BJ (cell line): Measurements from ENCODE around the gene PKDCC. TPM values are rescaled to one million over a fixed set of nuclear protein-coding genes. Genes with fewer than 3 reads are reported as not detected.

Experiments used
- CTCF ChIA-PET: fragments of 350-600 bp; formaldehyde crosslinking; extraction: SDS; loops from one replicate; lab custom pipeline; 2021; ENCODE audit warnings: antibody characterized with exemption, inconsistent platforms; lab: Yijun Ruan, JAX
- POLR2A ChIA-PET: fragments of 300-600 bp; sonication (Branson Sonifier 250); formaldehyde crosslinking; extraction: SDS; loops from one replicate; lab custom pipeline; 2021; ENCODE audit warnings: antibody characterized with exemption; lab: Charles Lee
- DNase-seq: peaks from one replicate; pipeline ENCODE4 v3.0.0-alpha.2; 2011; ENCODE audit warnings: low read depth
- H3K27me3 ChIP-seq: 2 replicates; pipeline ENCODE4 v1.6.0; 2011; ENCODE audit warnings: low read length; ENCODE audit not compliant: control insufficient read depth, insufficient read depth
- H3K36me3 ChIP-seq: 2 replicates; pipeline ENCODE4 v1.5.1; 2011; ENCODE audit warnings: low read length; ENCODE audit not compliant: control insufficient read depth, insufficient read depth
- H3K4me3 ChIP-seq: 2 replicates; pipeline ENCODE4 v1.5.1; 2011; ENCODE audit warnings: low read depth, mild to moderate bottlenecking, control low read depth, low read length
- CTCF ChIP-seq: IDR thresholded peaks from 2 replicates; pipeline ENCODE4 v1.5.1; 2011; ENCODE audit warnings: low read depth, mild to moderate bottlenecking, control low read depth, inconsistent platforms, low read length, moderate library complexity; ENCODE audit not compliant: insufficient read depth
- polyA plus RNA-seq: library from polyadenylated mRNA; depleted of rRNA; stranded (reverse); fragments of >200 nt; gene quantifications from 2 replicates; pipeline ENCODE4 v1.2.3, GENCODE V29; 2011

The PKDCC gene
- polyA plus RNA-seq, 1 experiment, result 6.6 TPM

GRCh38 chr2:42057159-42057901 is 9.5 kb downstream of the PKDCC start:
- no peak overlapping the region for H3K4me3 ChIP-seq
- POLR2A ChIA-PET, result no interaction called here
- H3K27me3 ChIP-seq, result no peaks in the 10 kb centered on the region
- TF ChIP-seq CTCF, result no peak
- DNase-seq, result no peak
- CTCF ChIA-PET, result interaction anchor here (1.4 kb wide), 1 partner anchor 26 kb away, joined by 3 read pairs; no protein-coding TSS in a partner anchor
- peaks cover 3% of the 10 kb centered on the region; the same call in 1 of the 2 replicates for H3K36me3 ChIP-seq

GRCh38 chr2:42057902-42058450 is 10.2 kb downstream of the PKDCC start:
- CTCF ChIA-PET, result interaction anchor here (1.4 kb wide), 1 partner anchor 25 kb away, joined by 3 read pairs; no protein-coding TSS in a partner anchor
- no peak for DNase-seq

GRCh38 chr2:42059261-42059898 is 11.6 kb downstream of the PKDCC start:
- no peak overlapping the region for H3K4me3 ChIP-seq
- ChIA-PET CTCF (interaction anchor here (1.1 to 1.4 kb wide), 2 partner anchors 9 to 24 kb away, joined by 3 to 4 read pairs; no protein-coding TSS in a partner anchor), POLR2A (no interaction called here)
- H3K27me3 ChIP-seq, result no peaks in the 10 kb centered on the region
- H3K36me3 ChIP-seq, result peaks cover 3% of the 10 kb centered on the region; the same call in 1 of the 2 replicates
- TF ChIP-seq CTCF, result no peak
- no peak for DNase-seq

More at GRCh38 chr2:42057902-42058450, 10.2 kb downstream of the PKDCC start:
- no peak for TF ChIP-seq CTCF
- Histone ChIP-seq H3K4me3 (no peak overlapping the region), H3K36me3 (peaks cover 3% of the 10 kb centered on the region; the same call in 1 of the 2 replicates), H3K27me3 (no peaks in the 10 kb centered on the region)
- POLR2A ChIA-PET, result no interaction called here

GRCh38 chr2:42060028-42060427 is 12.2 kb downstream of the PKDCC start:
- ChIA-PET CTCF (no interaction called here), POLR2A (no interaction called here)
- no peaks in the 10 kb centered on the region for H3K27me3 ChIP-seq
- DNase-seq, result no peak
- TF ChIP-seq CTCF, result no peak
- peaks cover 3% of the 10 kb centered on the region; the same call in 1 of the 2 replicates for H3K36me3 ChIP-seq
- H3K4me3 ChIP-seq, result no peak overlapping the region
